GM18873 (cell line): Measurements from ENCODE around the gene C9orf43.
A peak's percentile ranks its signal among the peaks of the same experiment; 100 is the strongest.
"Not testable (repeated sequence)": the region's sequence is repeated elsewhere in the genome, so short reads cannot be mapped to it uniquely, and the experiment has no call there.

Source experiments
- ATAC-seq: cut with Tn5 transposase; IDR thresholded peaks from one replicate; pipeline ENCODE4 v1.9.1; 2021; ENCODE audit warnings: mild to moderate bottlenecking, moderate library complexity, moderate number of reproducible peaks; ENCODE audit not compliant: unreplicated experiment, low FRiP score

The C9orf43 gene, protein sequence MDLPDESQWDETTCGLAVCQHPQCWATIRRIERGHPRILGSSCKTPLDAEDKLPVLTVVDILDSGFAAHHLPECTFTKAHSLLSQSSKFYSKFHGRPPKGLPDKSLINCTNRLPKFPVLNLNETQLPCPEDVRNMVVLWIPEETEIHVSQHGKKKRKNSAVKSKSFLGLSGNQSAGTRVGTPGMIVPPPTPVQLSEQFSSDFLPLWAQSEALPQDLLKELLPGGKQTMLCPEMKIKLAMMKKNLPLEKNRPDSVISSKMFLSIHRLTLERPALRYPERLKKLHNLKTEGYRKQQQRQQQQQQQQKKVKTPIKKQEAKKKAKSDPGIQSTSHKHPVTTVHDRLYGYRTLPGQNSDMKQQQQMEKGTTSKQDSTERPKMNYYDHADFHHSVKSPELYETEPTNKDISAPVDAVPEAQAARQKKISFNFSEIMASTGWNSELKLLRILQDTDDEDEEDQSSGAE

GRCh38 chr9:113410207-113410864 is at the start of gene C9orf43, which contains the start of gene POLE3:
Gene C9orf43 (plus strand): TSS chr9:113410747. CDS start chr9:113413494, 2,747 bp downstream.
Gene POLE3 (minus strand): TSS chr9:113410675. CDS start chr9:113410293, 382 bp downstream.
- ATAC-seq: peak; percentile 88

DNA sequence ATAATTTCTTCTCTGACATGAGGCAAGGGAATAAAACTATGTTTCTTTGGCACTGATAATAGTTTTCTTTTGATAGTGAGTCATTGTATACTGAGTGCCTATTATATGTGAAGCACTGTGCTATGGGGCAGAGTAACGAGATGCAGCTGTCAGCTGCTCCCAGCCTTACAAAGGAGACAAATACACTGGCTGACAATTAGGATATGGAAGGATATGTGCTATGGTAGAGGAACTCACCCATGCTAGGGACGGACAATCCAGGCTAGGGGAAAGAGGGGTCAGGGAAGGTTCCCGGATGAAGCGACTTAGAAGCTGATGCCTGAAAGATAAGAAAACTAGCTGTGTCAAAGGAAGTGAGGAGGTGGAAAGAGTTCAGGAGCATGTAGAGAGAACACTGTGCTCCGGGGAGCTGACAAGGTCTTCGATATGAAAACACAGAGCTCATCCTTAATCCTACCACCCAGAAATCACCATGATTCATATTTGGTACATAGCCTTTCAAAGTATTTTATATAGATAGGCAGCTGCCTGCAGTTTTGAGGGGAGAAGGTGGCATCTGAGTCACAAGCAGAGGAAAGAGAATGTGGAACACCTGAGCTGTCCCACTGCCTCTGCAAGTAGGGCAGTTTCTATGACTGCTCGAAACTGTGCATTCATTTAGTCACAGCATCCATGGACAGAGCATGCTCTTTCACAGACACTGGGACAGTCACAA is 49.1 kb upstream of the C9orf43 start:
- no peak for ATAC-seq

DNA sequence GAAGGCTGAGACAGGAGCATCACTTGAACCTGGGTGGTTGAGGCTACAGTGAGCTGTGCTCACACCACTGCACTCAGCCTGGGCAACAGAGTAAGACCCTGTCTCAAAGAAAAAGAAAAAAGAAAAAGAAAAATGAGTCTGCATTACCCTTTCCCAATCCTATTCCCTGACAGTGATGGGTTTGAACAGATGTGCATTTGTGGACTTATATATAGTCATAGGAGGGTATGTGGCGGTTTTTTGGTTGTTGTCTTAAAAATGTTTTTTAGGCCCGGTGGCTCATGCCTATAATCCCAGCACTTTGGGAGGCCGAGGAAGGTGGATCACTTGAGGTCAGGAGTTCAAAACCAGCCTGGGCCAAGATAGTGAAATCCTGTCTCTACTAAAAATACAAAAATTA is 47.2 kb upstream of the C9orf43 start:
- no peak for ATAC-seq

GRCh38 chr9:113364951-113365350 is 45.6 kb upstream of the C9orf43 start:
- ATAC-seq: no peak

DNA sequence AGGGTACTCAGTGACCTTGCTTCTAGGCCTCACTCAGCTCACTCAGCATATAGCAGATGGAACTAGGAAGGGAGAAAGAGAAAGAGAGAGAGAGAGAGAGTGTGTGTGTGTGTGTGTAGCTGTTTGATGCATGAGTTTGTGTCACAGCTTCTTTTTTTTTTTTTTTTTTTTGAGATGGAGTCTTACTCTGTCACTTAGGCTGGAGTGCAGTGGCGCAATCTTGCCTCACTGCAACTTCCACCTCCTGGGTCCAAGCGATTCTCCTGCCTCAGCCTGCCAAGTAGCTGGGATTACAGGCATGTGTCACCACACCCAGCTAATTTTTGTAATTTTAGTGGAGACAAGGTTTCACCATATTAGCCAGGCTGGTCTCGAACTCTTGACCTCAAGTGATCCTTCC is 44.9 kb upstream of the C9orf43 start:
- not testable (repeated sequence) for ATAC-seq

DNA sequence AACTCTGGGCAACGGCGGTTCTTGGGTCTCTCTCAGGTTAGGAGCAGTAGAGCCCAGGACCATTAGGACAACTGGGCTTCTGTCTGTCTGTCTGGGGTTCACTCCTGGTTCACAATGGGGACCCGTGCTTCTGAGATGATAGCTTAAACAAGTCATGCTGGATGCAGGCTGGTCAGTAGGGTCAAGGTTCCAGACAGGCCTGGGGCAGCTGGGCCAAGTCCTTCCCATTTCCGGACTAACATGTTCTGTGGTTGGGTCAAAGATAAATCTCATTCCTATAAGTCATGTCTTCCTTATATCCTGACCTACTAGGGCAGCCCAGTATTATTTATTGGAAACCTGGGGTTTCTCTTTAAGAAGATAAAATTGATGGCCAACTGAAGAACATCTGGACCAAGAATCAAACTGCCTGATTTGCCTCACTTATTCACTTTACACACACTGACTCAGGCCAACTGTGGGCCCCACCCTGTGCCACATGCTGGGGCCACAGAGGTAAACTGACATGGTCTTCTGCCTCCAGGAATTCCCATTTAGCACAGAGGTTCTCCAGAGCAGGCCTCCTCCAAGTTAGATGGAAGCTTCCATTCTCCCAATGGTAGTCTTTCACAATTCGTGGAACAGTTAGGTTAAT is 42.1 kb upstream of the C9orf43 start:
- ATAC-seq: no peak

DNA sequence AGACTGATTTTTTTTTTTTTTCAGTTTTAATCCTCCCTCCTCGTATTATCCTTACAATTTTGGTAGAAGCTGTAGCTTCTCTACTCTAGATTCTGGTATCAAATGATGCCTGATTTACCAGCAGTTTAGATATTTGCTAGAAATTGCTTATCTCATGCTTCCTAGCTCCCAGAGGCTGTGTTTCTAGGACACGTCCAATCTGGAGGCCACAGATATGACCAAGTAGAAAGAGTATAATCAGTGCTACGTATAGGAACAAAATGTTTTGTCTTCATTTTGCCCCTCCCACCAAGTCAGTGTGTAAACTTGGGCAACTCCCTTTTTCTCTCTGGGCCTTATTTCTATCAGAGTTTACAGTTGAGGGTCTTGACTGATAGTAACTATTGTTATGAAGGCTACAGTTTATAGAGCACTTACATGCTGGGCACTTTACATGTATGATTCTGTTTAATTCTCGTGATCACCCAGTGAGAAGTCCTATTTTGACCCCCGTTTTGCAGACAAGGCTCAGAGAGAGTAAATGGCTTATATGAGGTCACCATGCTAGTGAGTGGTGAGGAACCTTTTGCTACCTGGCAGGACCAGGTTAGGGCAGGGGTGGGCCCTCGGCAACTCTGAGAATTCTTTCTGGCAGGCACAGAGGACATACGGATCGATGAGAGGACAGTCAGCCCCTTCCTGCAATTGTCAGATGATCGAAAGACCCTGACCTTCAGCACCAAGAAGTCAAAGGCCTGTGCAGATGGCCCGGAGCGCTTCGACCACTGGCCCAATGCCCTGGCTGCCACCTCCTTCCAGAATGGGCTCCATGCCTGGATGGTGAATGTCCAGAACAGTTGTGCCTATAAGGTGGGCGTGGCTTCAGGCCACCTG is 41.3 kb upstream of the C9orf43 start:
- ATAC-seq: no peak

DNA sequence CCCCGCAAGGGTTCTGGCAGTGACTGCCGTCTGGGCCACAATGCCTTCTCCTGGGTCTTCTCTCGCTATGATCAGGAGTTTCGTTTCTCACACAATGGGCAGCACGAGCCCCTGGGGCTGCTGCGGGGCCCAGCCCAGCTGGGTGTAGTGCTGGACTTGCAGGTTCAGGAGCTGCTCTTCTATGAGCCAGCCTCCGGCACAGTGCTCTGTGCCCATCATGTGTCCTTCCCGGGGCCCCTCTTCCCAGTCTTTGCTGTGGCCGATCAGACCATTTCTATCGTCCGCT is 40.7 kb upstream of the C9orf43 start:
- no peak for ATAC-seq

DNA sequence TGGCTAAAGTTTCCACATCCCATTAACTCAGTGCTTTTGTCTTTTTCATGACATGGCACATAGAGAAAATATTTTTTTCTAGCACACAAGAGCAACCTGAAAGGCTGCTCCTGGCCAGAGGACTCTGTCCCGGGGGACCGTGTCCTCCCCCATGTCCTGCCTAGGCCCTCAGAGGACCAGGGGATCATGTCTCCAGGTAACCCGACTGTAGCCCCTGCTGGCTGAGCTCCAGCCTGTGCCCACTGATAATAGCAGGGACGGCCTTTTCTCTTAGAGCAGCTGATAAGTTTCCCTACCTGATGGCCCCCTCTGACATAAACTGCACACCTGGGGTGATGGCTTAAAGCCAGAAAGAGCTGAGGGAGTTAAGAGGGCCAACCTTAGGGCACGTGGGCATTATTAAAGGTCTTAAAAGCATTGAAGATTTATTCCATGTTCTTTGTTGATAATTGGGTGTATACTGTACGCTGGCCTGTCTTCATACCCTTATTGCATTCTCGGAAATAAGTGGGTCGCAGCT is 39.7 kb upstream of the C9orf43 start:
- ATAC-seq: no peak

GRCh38 chr9:113372059-113372458 is 38.5 kb upstream of the C9orf43 start:
- ATAC-seq: no peak

DNA sequence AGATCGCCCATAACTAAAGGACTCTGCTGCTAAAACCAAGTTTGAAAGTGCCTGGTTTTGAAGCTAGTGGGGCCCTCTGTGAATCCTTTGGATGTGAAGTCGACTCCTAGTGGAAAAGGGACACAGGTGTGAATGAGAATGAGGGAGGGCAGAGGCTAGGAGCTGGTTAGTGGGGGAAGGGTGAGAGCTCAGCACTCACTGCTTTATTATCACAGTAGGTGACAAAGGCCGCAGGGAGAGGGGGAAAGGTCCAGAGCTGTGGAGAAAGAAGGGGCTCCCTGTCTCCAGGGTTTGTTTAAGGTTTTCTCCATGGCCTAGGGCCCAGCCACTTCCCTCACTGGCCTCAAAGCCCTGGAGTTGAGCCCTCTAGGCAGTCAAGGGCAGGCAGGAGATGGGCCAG is 37.3 kb upstream of the C9orf43 start:
- ATAC-seq: no peak

DNA sequence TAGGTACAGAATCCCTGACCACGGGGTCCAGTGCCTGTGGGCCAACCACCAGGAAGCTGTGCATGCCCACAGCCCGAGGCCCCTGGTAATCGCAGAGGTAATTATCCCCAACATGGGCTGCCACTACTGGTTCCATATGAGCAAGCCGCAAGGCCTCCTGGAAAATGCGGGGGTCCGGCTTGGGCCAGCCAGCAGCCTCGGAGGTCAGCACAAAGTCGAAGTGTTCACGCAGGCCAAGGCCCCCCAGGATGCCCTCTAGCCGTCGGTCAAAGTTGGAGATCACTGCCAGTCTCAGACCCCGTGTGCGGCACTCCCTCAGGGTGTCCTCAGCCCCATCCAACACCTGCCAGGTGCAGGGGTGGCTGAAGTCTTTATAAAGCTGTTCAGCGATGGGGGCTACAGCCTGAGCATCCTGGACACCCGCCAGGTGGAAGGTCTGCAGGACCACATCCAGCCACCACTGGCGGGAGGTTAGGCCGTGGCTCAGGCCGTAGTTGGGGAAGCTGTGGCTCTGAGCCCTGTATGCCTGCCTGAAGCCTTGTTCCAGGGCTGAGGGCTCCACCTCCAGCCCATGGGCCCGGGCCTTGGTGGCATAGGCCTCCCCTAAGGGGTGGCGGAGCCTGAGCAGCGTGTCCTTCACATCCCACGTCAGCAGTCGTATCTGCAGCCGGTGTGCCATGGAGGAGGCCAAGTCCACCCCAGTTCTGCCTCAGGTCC is 36.7 kb upstream of the C9orf43 start:
- ATAC-seq: no peak

DNA sequence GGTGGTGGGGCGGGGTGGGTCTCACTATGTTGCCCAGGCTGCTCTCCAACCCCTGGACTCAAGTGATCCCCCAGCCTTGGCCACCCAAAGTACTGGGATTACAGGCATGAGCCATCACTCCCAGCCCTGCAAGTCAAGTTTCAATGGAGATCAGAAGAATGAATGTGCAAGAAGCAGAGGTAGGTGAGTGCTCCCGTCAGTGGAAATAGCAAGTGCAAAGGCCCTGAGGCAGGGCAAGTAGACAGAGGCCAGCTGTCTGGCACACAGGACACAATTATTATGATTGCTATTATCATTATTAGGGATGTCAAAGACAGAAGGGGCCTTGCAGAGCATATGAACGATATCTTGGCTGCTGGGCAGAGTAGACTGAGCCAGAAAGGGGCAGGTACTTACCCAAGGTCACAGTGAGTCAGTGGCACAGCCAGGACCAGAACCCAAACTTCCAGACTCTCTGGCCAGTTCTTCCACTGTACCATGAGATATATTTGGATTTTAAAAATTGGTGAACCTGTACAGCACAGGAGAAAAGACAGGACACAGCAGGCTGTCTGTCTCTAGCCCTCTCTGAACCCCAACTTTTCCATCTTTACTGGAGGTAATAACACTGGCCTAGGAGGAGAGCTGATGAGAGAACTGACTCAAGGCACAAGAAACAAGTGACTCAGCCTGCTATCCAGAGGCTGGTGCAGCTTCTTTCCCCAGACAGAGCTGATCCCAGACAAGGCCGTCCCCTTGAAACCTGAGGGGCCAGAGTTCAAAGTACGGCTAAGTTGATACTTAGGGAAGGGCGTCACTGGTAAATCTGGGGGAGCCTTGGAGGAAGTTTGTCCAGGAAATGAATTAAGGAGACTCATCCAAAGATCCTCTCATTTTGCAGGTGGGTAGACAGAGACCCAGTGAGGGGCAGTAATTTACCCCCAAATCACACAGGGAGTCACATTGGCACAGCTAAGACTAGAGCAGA is 35.2 kb upstream of the C9orf43 start:
- no peak for ATAC-seq

GRCh38 chr9:113376634-113377567 is 33.6 kb upstream of the C9orf43 start, which contains the start of gene HDHD3:
Gene HDHD3 (minus strand): TSS chr9:113376986. CDS start chr9:113374354, 2,632 bp downstream.
- peak; percentile 70 for ATAC-seq

DNA sequence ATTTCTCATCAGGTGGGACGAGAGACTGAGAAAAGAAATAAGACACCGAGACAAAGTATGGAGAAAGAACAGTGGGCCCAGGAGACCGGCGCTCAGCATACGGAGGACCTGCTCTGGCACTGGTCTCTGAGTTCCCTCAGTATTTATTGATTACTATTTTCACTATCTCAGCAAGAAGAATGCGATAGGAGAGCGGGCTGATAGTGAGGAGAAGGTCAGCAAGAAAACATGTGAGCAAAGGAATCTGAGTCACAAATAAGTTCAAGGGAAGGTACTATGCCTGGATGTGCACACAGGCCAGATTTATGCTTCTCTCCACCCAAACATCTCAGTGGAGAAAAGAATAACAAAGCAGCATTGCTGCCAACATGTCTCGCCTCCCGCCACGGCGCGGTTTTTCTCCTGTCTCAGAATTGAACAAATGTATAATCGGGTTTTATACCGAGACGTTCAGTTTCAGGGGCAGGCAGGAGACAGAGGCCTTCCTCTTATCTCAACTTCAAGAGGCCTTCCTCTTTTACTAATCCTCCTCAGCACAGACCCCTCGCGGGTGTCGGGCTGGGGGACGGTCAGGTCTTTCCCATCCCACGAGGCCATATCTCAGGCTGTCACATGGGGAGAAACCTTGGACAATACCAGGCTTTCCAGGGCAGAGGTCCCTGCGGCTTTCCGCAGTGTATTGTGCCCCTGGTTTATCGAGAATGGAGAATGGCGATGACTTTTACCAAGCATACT is 31.3 kb upstream of the C9orf43 start:
- not testable (repeated sequence) for ATAC-seq

DNA sequence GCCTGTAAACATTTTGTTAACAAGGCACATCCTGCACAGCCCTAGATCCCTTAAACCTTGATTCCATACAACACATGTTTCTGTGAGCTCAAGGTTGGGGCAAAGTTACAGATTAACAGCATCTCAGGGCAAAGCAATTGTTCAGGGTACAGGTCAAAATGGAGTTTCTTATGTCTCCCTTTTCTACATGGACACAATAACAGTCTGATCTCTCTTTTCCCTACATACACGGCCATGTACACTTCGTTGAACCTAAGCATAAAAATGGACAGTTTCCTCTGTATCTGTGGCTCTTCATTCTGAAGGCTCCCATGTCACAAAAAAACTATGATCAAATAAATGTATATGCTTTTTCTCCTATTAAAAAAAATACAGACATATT is 30.7 kb upstream of the C9orf43 start:
- ATAC-seq: not testable (repeated sequence)
